GM12878 (cell line): Measurements from ENCODE around the gene KCND2. TPM values are rescaled to one million over a fixed set of nuclear protein-coding genes. Genes with fewer than 3 reads are reported as not detected.
A peak's percentile ranks its signal among the peaks of the same experiment; 100 is the strongest.

ENCODE experiments used
- ATAC-seq: fragments of 200-7000 bp; cut with Tn5 transposase; 3 replicates; pipeline ENCODE4 v1.9.1; 2020; ENCODE audit warnings: mild to moderate bottlenecking, moderate library complexity
- BruUV-seq: library from RNA; stranded (reverse); fragments of 400-500 nt; replicated peaks from 2 replicates; lab custom pipeline; 2021; lab: Mats Ljungman, UMichigan
- CTCF ChIA-PET: fragments of 300-600 bp; sonication (Branson Sonifier 250); formaldehyde crosslinking; extraction: SDS; loops from one replicate; lab custom pipeline; 2021; ENCODE audit warnings: inconsistent platforms; lab: Yijun Ruan, JAX
- POLR2A ChIA-PET: fragments of 350-600 bp; formaldehyde crosslinking; extraction: SDS; loops from one replicate; lab custom pipeline; 2021; ENCODE audit warnings: inconsistent platforms; lab: Charles Lee
- RAD21 ChIA-PET: fragments of 300-600 bp; sonication (Branson Sonifier 250); formaldehyde crosslinking; loops from one replicate; lab custom pipeline; 2023; ENCODE audit warnings: antibody characterized with exemption; ENCODE audit not compliant: unreplicated experiment; lab: Charles Lee
- SMC1A ChIA-PET: fragments of 300-600 bp; sonication (Branson Sonifier 250); formaldehyde crosslinking; loops from one replicate; lab custom pipeline; 2023; ENCODE audit not compliant: unreplicated experiment, uncharacterized antibody; lab: Charles Lee
- DNase-seq: peaks from one replicate; pipeline ENCODE4 v3.0.0-alpha.2; 2011; ENCODE audit warnings: low read depth, low spot score
- FAIRE-seq: peaks from 3 replicates; lab custom pipeline; 2011; peaks lifted over from hg19 to GRCh38; lab: Jason Lieb, UNC
- H2AFZ ChIP-seq: 2 replicates; pipeline ENCODE4 v1.6.0; 2011; ENCODE audit warnings: low read depth, low read length, control low read depth; ENCODE audit not compliant: control insufficient read depth
- H3K27ac ChIP-seq: 2 replicates; pipeline ENCODE4 v1.5.1; 2011; ENCODE audit warnings: control low read depth; ENCODE audit not compliant: control insufficient read depth, insufficient read depth
- H3K27me3 ChIP-seq, 2 experiments: replicated peaks in 1 of 2; 2 replicates each; pipeline versions ENCODE4 v1.6.0 to v1.6.1; 2011; ENCODE audit warnings: low read length in 1 of 2; ENCODE audit not compliant: control insufficient read depth in 2 of 2, insufficient read depth in 2 of 2
- H3K36me3 ChIP-seq, 2 experiments: 2 replicates each; pipeline ENCODE4 v1.5.1; 2011; ENCODE audit warnings: low read length in 1 of 2; ENCODE audit not compliant: control insufficient read depth in 2 of 2, insufficient read depth in 2 of 2
- H3K4me1 ChIP-seq: 2 replicates; pipeline ENCODE4 v1.6.1; 2011; ENCODE audit warnings: mild to moderate bottlenecking, low read length, moderate library complexity, mixed read lengths; ENCODE audit not compliant: control insufficient read depth, insufficient read depth
- H3K4me2 ChIP-seq: 2 replicates; pipeline ENCODE4 v1.6.0; 2011; ENCODE audit warnings: control low read depth; ENCODE audit not compliant: control insufficient read depth, insufficient read depth
- H3K4me3 ChIP-seq: fragments of 200-600 bp; sonication (generic); 2 replicates; pipeline ENCODE4 v1.5.1; 2016
- H3K79me2 ChIP-seq: 2 replicates; pipeline ENCODE4 v1.6.0; 2011; ENCODE audit warnings: low read length; ENCODE audit not compliant: control insufficient read depth, insufficient read depth
- H3K9ac ChIP-seq: 2 replicates; pipeline ENCODE4 v1.8.0; 2011; ENCODE audit warnings: low read length, control low read depth, mixed read lengths; ENCODE audit not compliant: control insufficient read depth, insufficient read depth
- H3K9me3 ChIP-seq: replicated peaks from 3 replicates; pipeline ENCODE4 v1.5.1; 2011; ENCODE audit warnings: mild to moderate bottlenecking, low read length; ENCODE audit not compliant: control insufficient read depth, insufficient read depth
- H4K20me1 ChIP-seq: 2 replicates; pipeline ENCODE4 v1.6.0; 2011; ENCODE audit not compliant: control insufficient read depth, insufficient read depth
- ATF7 ChIP-seq: fragments of 450-650 bp; IDR thresholded peaks from 2 replicates; pipeline ENCODE4 v1.6.1; 2016; ENCODE audit warnings: low read depth, mild to moderate bottlenecking
- BACH1 ChIP-seq: fragments of 450-650 bp; IDR thresholded peaks from 2 replicates; pipeline ENCODE4 v1.6.1; 2017; ENCODE audit warnings: mild to moderate bottlenecking, borderline replicate concordance
- CEBPB ChIP-seq, 2 experiments: fragments of 150-350 bp in 1 of 2; IDR thresholded peaks; 2 replicates each; pipeline ENCODE4 v1.6.1; 2012 to 2014; ENCODE audit warnings: low read depth in 2 of 2, low read length in 2 of 2, borderline replicate concordance in 1 of 2, inconsistent platforms in 1 of 2
- EED ChIP-seq: sonication (generic); IDR thresholded peaks from 2 replicates; pipeline ENCODE4 v1.6.1; 2016; ENCODE audit warnings: antibody characterized with exemption, low read depth
- FOXM1 ChIP-seq: IDR thresholded peaks from 2 replicates; pipeline ENCODE4 v1.6.1; 2012; ENCODE audit warnings: low read depth, mild to moderate bottlenecking, inconsistent platforms, low read length, moderate library complexity
- HDAC2 ChIP-seq: fragments of 200-600 bp; sonication (generic); IDR thresholded peaks from 2 replicates; pipeline ENCODE4 v1.6.1; 2017
- HDGF ChIP-seq: fragments of 450-650 bp; IDR thresholded peaks from 2 replicates; pipeline ENCODE4 v1.6.1; 2016; ENCODE audit warnings: antibody characterized with exemption
- IKZF2 ChIP-seq, 2 experiments: fragments of 450-650 bp; IDR thresholded peaks; 2 replicates each; pipeline ENCODE4 v1.6.1; 2017; ENCODE audit warnings: mild to moderate bottlenecking in 2 of 2, moderate library complexity in 2 of 2
- JUNB ChIP-seq: IDR thresholded peaks from 2 replicates; pipeline ENCODE4 v1.6.1; 2016; ENCODE audit warnings: antibody characterized with exemption, mild to moderate bottlenecking
- JUND ChIP-seq: IDR thresholded peaks from 2 replicates; pipeline ENCODE4 v1.6.1; 2012; ENCODE audit warnings: low read depth, mild to moderate bottlenecking, low read length, improper control_type of control experiment, moderate library complexity
- NFIC ChIP-seq: IDR thresholded peaks from 2 replicates; pipeline ENCODE4 v1.6.1; 2012; ENCODE audit warnings: low read depth, mild to moderate bottlenecking, inconsistent platforms, low read length, moderate library complexity
- PAX5 ChIP-seq: IDR thresholded peaks from 2 replicates; pipeline ENCODE4 v1.6.1; 2011; ENCODE audit warnings: low read depth, low read length, borderline replicate concordance
- WGBS: methylation state at CpG from one replicate; pipeline ENCODE4 v1.1.6; 2016; ENCODE audit warnings: low lambda C conversion rate; ENCODE audit not compliant: insufficient replicate concordance, insufficient coverage; ENCODE audit errors: missing lambda C conversion rate; 5-methylcytosine and 5-hydroxymethylcytosine counted together
- in situ Hi-C: fragments of 300-500 bp; cut with MboI; formaldehyde crosslinking; loops from 9 replicates; pipeline ENCODE4 v1.14.3; 2018; ENCODE audit warnings: mixed read lengths
- intact Hi-C: fragments of 100-400 bp; cut with micrococcal nuclease; formaldehyde crosslinking; loops from one replicate; pipeline ENCODE4 v1.14.2; 2022; ENCODE audit not compliant: unreplicated experiment
- polyA plus RNA-seq, 11 experiments: library from polyadenylated mRNA; depleted of rRNA in 4 of 11; unstranded in 6 of 11; stranded (reverse) in 5 of 11; fragments of >200 nt; fragmentation: Nextera tagmentation in 4 of 11; fragmentation: Illumina TruSeq in 1 of 11; extraction: Ambion mirVana in 4 of 11; extraction: Trizol in 1 of 11; gene quantifications; 1 replicate in 1 of 11; 2 replicates in 10 of 11; pipeline versions ENCODE4 v1.2.1 to v1.2.3, GENCODE V29; 2011 to 2016; ENCODE audit warnings: inconsistent platforms in 2 of 11, missing spikeins in 2 of 11, low read depth in 1 of 11
- total RNA-seq, 4 experiments: library from RNA; depleted of rRNA in 3 of 4; stranded (reverse); fragments of >200 nt in 3 of 4; fragmentation: Illumina TruSeq in 1 of 4; extraction: Trizol in 1 of 4; gene quantifications; 2 replicates each; pipeline versions ENCODE4 v1.2.1 to v1.2.3, GENCODE V29; 2013 to 2021
- TF ChIP-seq, protein P1 (sequence below): fragments of 150-350 bp; IDR thresholded peaks from 2 replicates; pipeline ENCODE4 v1.6.1; 2016; ENCODE audit warnings: low read depth, low read length
- TF ChIP-seq, protein P2 (sequence below): fragments of 450-650 bp; IDR thresholded peaks from 2 replicates; pipeline ENCODE4 v1.6.1; 2016; ENCODE audit warnings: mild to moderate bottlenecking

Gene KCND2
- total and polyA plus RNA-seq, 10 of the 15 experiments (the other 5 are each of a cell fraction or from before 2014, with no cell fraction given), result 3.6 to 22.3 (median 6.3) TPM

DNA sequence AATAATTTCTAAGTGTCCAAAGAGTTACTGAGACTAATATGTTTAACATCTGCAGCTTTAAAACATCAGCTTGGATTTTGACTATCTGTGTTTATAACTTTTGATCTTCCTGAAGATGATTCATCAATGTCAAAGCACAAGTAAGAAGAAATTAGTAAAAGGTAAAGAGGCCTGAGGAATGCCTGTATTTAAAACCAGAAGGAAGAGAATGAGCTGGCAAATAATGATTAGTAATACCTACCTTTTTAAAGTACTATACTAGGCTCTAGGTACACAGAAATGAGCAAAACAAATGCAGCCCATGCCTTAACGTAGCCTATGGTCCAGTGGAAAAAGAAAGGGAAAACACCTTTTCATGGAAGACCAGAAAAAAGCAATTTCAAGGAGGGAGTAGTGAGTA is 158.0 kb downstream of the KCND2 start:
- TF ChIP-seq IKZF2 (IDR thresholded peaks at IDR 0.05), result no peak
- peak; percentile 47; the same call in 1 of the 2 replicates for TF ChIP-seq FOXM1
- peak; percentile 58; the same call in 1 of the 2 replicates for TF ChIP-seq JUNB
- no peak for TF ChIP-seq CEBPB (IDR thresholded peaks at IDR 0.05; ENCODE audit: borderline replicate concordance in 1 of 2, low read depth in 2 of 2, low read length in 2 of 2)
- no peak for TF ChIP-seq BACH1
- TF ChIP-seq, protein P1, sequence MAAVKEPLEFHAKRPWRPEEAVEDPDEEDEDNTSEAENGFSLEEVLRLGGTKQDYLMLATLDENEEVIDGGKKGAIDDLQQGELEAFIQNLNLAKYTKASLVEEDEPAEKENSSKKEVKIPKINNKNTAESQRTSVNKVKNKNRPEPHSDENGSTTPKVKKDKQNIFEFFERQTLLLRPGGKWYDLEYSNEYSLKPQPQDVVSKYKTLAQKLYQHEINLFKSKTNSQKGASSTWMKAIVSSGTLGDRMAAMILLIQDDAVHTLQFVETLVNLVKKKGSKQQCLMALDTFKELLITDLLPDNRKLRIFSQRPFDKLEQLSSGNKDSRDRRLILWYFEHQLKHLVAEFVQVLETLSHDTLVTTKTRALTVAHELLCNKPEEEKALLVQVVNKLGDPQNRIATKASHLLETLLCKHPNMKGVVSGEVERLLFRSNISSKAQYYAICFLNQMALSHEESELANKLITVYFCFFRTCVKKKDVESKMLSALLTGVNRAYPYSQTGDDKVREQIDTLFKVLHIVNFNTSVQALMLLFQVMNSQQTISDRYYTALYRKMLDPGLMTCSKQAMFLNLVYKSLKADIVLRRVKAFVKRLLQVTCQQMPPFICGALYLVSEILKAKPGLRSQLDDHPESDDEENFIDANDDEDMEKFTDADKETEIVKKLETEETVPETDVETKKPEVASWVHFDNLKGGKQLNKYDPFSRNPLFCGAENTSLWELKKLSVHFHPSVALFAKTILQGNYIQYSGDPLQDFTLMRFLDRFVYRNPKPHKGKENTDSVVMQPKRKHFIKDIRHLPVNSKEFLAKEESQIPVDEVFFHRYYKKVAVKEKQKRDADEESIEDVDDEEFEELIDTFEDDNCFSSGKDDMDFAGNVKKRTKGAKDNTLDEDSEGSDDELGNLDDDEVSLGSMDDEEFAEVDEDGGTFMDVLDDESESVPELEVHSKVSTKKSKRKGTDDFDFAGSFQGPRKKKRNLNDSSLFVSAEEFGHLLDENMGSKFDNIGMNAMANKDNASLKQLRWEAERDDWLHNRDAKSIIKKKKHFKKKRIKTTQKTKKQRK, result no peak
- TF ChIP-seq JUND, result no peak
- no peak for TF ChIP-seq ATF7
- TF ChIP-seq EED, result peak; percentile 41; the same call in 1 of the 2 replicates
- TF ChIP-seq, protein P2, sequence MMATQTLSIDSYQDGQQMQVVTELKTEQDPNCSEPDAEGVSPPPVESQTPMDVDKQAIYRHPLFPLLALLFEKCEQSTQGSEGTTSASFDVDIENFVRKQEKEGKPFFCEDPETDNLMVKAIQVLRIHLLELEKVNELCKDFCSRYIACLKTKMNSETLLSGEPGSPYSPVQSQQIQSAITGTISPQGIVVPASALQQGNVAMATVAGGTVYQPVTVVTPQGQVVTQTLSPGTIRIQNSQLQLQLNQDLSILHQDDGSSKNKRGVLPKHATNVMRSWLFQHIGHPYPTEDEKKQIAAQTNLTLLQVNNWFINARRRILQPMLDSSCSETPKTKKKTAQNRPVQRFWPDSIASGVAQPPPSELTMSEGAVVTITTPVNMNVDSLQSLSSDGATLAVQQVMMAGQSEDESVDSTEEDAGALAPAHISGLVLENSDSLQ, result peak; percentile 54
- no peak for TF ChIP-seq HDAC2
- no peak for TF ChIP-seq HDGF
- peak; percentile 53 for TF ChIP-seq NFIC
- TF ChIP-seq PAX5, result no peak
- Histone ChIP-seq H3K9ac (no peak overlapping the region), H3K4me3 (no peak overlapping the region), H3K4me1 (peaks cover 6% of the 10 kb centered on the region; the same call in 1 of the 2 replicates), H3K79me2 (peaks cover 33% of the 10 kb centered on the region), H2AFZ (no peak overlapping the region), H3K27ac (no peak overlapping the region), H3K27me3 (no peaks in the 10 kb centered on the region), H4K20me1 (no peaks in the 10 kb centered on the region), H3K9me3 (peaks cover 2% of the 10 kb centered on the region; the same call in 1 of the 3 replicates), H3K4me2 (no peak overlapping the region), H3K36me3 (peaks cover 5% of the 10 kb centered on the region in 2 experiments; a peak in 3 of 4 replicates)
- SMC1A ChIA-PET, result interaction anchor here (0.6 to 2.3 kb wide), 5 partner anchors 10 to 161 kb away, joined by 3 to 10 read pairs (median 3); no protein-coding TSS in a partner anchor
- FAIRE-seq, result no peak
- peak; percentile 45 for ATAC-seq
- BruUV-seq, result no TSS peak
- intact Hi-C loops, result no loop called here
- POLR2A ChIA-PET, result interaction anchor here (0.6 to 1.1 kb wide), 2 partner anchors 9 to 1925 kb away, joined by 3 read pairs; no protein-coding TSS in a partner anchor
- WGBS, result 0% methylated on average over 1 of the region's 1 CpG
- CTCF ChIA-PET, result interaction anchor here (1.5 kb wide), 1 partner anchor 25 kb away, joined by 3 read pairs; no protein-coding TSS in a partner anchor
- RAD21 ChIA-PET, result interaction anchor here (0.9 to 1.4 kb wide), 3 partner anchors 9 to 25 kb away, joined by 3 read pairs; no protein-coding TSS in a partner anchor
- DNase-seq, result no peak
- in situ Hi-C loops, result no loop called here
